Loucy (cell line): Measurements from ENCODE around the gene SORCS2.

Experiments
- H2AFZ ChIP-seq: fragments of 200-600 bp; sonication (generic); 2 replicates; pipeline ENCODE4 v1.6.0; 2016; ENCODE audit warnings: antibody characterized with exemption, mild to moderate bottlenecking, low read length, moderate library complexity
- H3F3A ChIP-seq: fragments of 200-600 bp; 2 replicates; pipeline ENCODE4 v1.6.0; 2016; ENCODE audit warnings: antibody characterized with exemption, low read depth, mild to moderate bottlenecking
- H3K27me3 ChIP-seq: fragments of 200-600 bp; sonication (generic); 2 replicates; pipeline ENCODE4 v1.6.1; 2014; ENCODE audit warnings: low read length, mild to moderate bottlenecking; ENCODE audit not compliant: insufficient read depth, poor library complexity, severe bottlenecking
- H3K36me3 ChIP-seq: fragments of 200-600 bp; sonication (generic); 2 replicates; pipeline ENCODE4 v1.6.1; 2016; ENCODE audit warnings: low read length; ENCODE audit not compliant: insufficient read depth
- H3K4me1 ChIP-seq: fragments of 200-600 bp; sonication (generic); 2 replicates; pipeline ENCODE4 v1.5.1; 2014; ENCODE audit warnings: low read length, mild to moderate bottlenecking; ENCODE audit not compliant: insufficient read depth, poor library complexity, severe bottlenecking
- H3K4me2 ChIP-seq: fragments of 200-600 bp; sonication (generic); 2 replicates; pipeline ENCODE4 v1.6.0; 2014; ENCODE audit warnings: antibody characterized with exemption, low read length, low read depth, mild to moderate bottlenecking; ENCODE audit not compliant: poor library complexity, severe bottlenecking
- H3K4me3 ChIP-seq: fragments of 200-600 bp; sonication (generic); 2 replicates; pipeline ENCODE4 v1.5.1; 2014; ENCODE audit warnings: low read length, mild to moderate bottlenecking, mixed read lengths; ENCODE audit not compliant: poor library complexity, severe bottlenecking
- H3K79me2 ChIP-seq: fragments of 200-600 bp; sonication (generic); 2 replicates; pipeline ENCODE4 v1.6.1; 2014; ENCODE audit warnings: low read length; ENCODE audit not compliant: insufficient read depth
- H3K9ac ChIP-seq: fragments of 200-600 bp; sonication (generic); 2 replicates; pipeline ENCODE4 v1.6.0; 2014; ENCODE audit warnings: mild to moderate bottlenecking, low read depth, low read length, moderate library complexity; ENCODE audit not compliant: poor library complexity, severe bottlenecking
- H3K9me2 ChIP-seq: fragments of 200-600 bp; sonication (generic); replicated peaks from 2 replicates; pipeline ENCODE4 v1.6.1; 2016; ENCODE audit warnings: low read depth, low read length, mixed read lengths
- H3K9me3 ChIP-seq: fragments of 200-600 bp; sonication (generic); 2 replicates; pipeline ENCODE4 v1.6.1; 2014; ENCODE audit warnings: mild to moderate bottlenecking, antibody characterized with exemption, low read length, low read depth; ENCODE audit not compliant: insufficient read depth
- H4K20me1 ChIP-seq: fragments of 200-600 bp; sonication (generic); 2 replicates; pipeline ENCODE4 v1.6.0; 2014; ENCODE audit warnings: antibody characterized with exemption, low read length, mild to moderate bottlenecking; ENCODE audit not compliant: insufficient read depth, poor library complexity, severe bottlenecking
- EZH2phosphoT487 ChIP-seq: fragments of 200-600 bp; IDR thresholded peaks from 2 replicates; pipeline ENCODE4 v1.6.1; 2018; ENCODE audit warnings: antibody characterized with exemption, mild to moderate bottlenecking, moderate library complexity, borderline replicate concordance
- TF ChIP-seq, protein P1 (sequence below): fragments of 200-600 bp; sonication (generic); conservative IDR thresholded peaks from 2 replicates; pipeline ENCODE4 v1.5.1; 2014; ENCODE audit warnings: mild to moderate bottlenecking, antibody characterized with exemption, low read length

Gene SORCS2

DNA sequence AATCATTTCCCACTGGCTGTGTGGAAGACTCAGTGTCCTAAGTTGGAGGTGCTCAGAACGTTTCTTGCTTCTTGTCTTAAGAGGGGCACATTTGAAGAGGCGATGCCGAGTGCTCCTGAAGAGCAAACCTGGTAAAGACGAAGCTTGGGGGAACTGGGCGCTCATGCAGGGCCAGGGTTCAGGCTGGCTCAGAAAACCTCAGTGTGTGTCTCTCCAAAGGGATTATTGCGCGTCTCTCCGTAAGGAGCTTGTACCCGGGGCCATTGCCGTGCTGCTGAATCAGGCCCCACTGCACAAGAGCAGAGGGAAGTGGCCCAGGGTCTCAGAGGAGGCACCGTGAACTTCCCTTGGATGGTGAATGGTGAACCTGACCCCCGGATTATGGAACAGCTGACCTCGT, 198.0 kb downstream of the SORCS2 start:
- Histone ChIP-seq H2AFZ (no peak overlapping the region), H3K27me3 (no peaks in the 10 kb centered on the region), H3K36me3 (no peaks in the 10 kb centered on the region), H3K79me2 (no peaks in the 10 kb centered on the region), H3K9me3 (peaks cover 24% of the 10 kb centered on the region; the same call in 1 of the 2 replicates), H4K20me1 (no peaks in the 10 kb centered on the region), H3F3A (no peaks in the 10 kb centered on the region), H3K4me1 (no peaks in the 10 kb centered on the region), H3K4me3 (no peak overlapping the region), H3K4me2 (no peak overlapping the region), H3K9ac (no peak overlapping the region), H3K9me2 (no peaks in the 10 kb centered on the region)
- TF ChIP-seq EZH2phosphoT487: no peak
- TF ChIP-seq, protein P1, sequence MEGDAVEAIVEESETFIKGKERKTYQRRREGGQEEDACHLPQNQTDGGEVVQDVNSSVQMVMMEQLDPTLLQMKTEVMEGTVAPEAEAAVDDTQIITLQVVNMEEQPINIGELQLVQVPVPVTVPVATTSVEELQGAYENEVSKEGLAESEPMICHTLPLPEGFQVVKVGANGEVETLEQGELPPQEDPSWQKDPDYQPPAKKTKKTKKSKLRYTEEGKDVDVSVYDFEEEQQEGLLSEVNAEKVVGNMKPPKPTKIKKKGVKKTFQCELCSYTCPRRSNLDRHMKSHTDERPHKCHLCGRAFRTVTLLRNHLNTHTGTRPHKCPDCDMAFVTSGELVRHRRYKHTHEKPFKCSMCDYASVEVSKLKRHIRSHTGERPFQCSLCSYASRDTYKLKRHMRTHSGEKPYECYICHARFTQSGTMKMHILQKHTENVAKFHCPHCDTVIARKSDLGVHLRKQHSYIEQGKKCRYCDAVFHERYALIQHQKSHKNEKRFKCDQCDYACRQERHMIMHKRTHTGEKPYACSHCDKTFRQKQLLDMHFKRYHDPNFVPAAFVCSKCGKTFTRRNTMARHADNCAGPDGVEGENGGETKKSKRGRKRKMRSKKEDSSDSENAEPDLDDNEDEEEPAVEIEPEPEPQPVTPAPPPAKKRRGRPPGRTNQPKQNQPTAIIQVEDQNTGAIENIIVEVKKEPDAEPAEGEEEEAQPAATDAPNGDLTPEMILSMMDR: no peak

DNA sequence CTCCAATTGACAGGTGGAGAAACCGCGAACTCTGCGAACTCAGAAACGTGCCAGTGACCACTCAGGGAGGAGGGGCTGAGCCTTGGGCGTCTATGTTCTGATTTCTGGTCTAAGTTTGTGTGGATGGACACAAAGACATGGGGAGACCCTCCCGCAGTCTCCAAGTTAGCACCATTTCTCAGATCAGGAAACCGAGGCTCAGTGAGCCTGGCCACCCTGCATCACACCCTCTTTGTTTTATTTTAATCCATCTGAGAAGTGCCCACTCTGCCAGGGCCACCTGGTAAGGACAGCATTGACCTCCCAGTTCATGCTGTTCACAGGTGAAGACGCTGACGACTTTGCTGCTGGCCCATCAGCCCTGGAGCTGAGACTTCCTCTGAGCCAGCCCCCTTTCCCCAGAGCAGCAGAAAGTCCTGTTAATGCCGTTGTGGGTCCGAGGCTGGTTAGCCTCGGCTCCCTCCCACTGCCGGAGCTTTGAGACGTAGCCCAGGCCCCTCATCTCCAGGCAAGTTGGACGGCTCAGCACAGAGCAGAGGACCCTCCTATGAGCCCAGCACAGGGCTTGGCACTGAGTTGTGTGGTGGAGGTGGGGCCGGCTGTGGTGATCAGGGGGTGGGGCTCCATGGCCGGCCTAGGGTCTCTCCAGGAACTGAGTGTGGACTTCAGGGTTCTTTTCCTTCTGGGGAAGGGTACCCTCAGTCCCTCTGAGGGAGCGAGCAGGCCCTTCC, 198.7 kb downstream of the SORCS2 start:
- H3K9me2 ChIP-seq: no peaks in the 10 kb centered on the region
- no peaks in the 10 kb centered on the region for H4K20me1 ChIP-seq
- H3K4me2 ChIP-seq: no peak overlapping the region
- no peak overlapping the region for H2AFZ ChIP-seq
- no peaks in the 10 kb centered on the region for H3K27me3 ChIP-seq
- TF ChIP-seq, protein P1: no peak
- no peak for TF ChIP-seq EZH2phosphoT487
- no peak overlapping the region for H3K9ac ChIP-seq
- H3F3A ChIP-seq: no peaks in the 10 kb centered on the region
- H3K4me1 ChIP-seq: no peaks in the 10 kb centered on the region
- no peaks in the 10 kb centered on the region for H3K79me2 ChIP-seq
- no peaks in the 10 kb centered on the region for H3K36me3 ChIP-seq
- H3K4me3 ChIP-seq: no peak overlapping the region
- peaks cover 18% of the 10 kb centered on the region; the same call in 1 of the 2 replicates for H3K9me3 ChIP-seq

DNA sequence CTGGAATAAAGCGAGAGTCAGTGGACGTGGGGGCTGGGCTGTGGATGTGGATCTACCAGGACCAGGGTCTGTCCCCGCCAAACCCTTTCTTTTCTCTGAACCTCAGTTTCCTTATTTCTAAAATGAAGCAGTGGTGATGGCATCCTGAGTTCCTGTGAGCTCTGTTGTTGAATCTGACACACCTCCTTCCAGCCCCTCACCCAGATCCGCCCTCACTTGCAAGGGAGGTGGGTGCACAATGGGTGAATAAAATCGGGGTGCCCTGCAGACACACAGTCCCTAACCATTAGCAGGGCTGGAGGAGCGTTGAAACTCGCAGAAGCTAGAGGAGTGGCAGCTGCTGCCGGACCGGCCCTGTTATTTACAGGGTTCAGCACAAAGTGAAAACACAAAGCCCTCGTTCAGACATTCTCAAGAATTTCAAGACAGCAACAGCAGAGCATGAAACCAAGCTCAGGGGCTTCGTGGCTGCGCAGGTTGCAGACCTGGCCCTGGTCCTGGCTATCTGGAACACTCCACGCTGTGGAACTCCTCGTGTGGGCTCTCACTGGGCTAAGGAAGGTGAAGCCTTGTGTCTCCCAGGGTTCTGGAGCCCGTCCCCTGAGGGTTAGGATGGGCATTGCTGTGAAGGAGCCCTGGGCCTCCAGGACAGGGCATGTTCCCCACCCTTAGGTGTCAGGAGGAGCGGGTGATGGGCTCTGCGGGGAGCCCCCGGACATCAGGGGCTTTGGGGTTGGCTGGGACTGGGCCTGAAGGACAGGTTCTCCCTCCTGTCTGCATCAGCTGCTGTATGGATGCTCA, 199.5 kb downstream of the SORCS2 start:
- TF ChIP-seq EZH2phosphoT487: no peak
- TF ChIP-seq, protein P1: no peak
- Histone ChIP-seq H3K9me2 (no peaks in the 10 kb centered on the region), H3F3A (no peaks in the 10 kb centered on the region), H2AFZ (no peak overlapping the region), H3K9ac (no peak overlapping the region), H3K4me1 (no peaks in the 10 kb centered on the region), H3K4me2 (no peak overlapping the region), H3K4me3 (no peak overlapping the region), H3K9me3 (peaks cover 18% of the 10 kb centered on the region; the same call in 1 of the 2 replicates), H3K27me3 (no peaks in the 10 kb centered on the region), H3K36me3 (no peaks in the 10 kb centered on the region), H3K79me2 (no peaks in the 10 kb centered on the region), H4K20me1 (no peaks in the 10 kb centered on the region)
